ENCODE results near the gene PKN2.
"Not testable (repeated sequence)": the region's sequence is repeated elsewhere in the genome, so short reads cannot be mapped to it uniquely, and the experiment has no call there.

The PKN2 gene

GRCh38 chr1:88877382-88877825, 193.3 kb downstream of the PKN2 start:
- H3K27ac Mint-ChIP-seq = no peak overlapping the region
- DNase-seq (ENCODE audit: low spot score in 2 of 2) (no peak), ATAC-seq (ENCODE audit: low read depth) (peak; percentile 43)
- no peaks in the 10 kb centered on the region for H3K9me3 Mint-ChIP-seq
- H3K4me3 Mint-ChIP-seq = no peak overlapping the region
- H3K4me1 Mint-ChIP-seq = peaks cover 22% of the 10 kb centered on the region
- H3K27me3 Mint-ChIP-seq = no peaks in the 10 kb centered on the region
- peaks cover 11% of the 10 kb centered on the region for H3K36me3 Mint-ChIP-seq

- no peaks in the 10 kb centered on the region for H3K9me3 Mint-ChIP-seq
- H3K27ac Mint-ChIP-seq = no peak overlapping the region
- DNase-seq (ENCODE audit: low spot score in 2 of 2) = no peak
- H3K27me3 Mint-ChIP-seq = no peaks in the 10 kb centered on the region
- peak; percentile 29 for ATAC-seq (ENCODE audit: low read depth)
- peaks cover 25% of the 10 kb centered on the region for H3K4me1 Mint-ChIP-seq
- no peak overlapping the region for H3K4me3 Mint-ChIP-seq
- peaks cover 10% of the 10 kb centered on the region for H3K36me3 Mint-ChIP-seq
Measured at GRCh38 chr1:88877911-88878310, 193.8 kb downstream of the PKN2 start.

- Mint-ChIP-seq H3K27me3 (no peaks in the 10 kb centered on the region), H3K4me3 (no peak overlapping the region), H3K36me3 (peaks cover 7% of the 10 kb centered on the region), H3K4me1 (peaks cover 22% of the 10 kb centered on the region), H3K27ac (peak overlapping the region; percentile 42), H3K9me3 (no peaks in the 10 kb centered on the region)
- DNase-seq (ENCODE audit: low spot score in 2 of 2) (no peak), ATAC-seq (ENCODE audit: low read depth) (no peak)
Measured at GRCh38 chr1:88878731-88879130, 194.7 kb downstream of the PKN2 start.

- DNase-seq (ENCODE audit: low spot score in 2 of 2); H3K9me3 Mint-ChIP-seq; H3K27me3 Mint-ChIP-seq; H3K4me3 Mint-ChIP-seq; H3K36me3 Mint-ChIP-seq; ATAC-seq (ENCODE audit: low read depth): not testable (repeated sequence)
- Mint-ChIP-seq H3K4me1 (peaks cover 14% of the 10 kb centered on the region), H3K27ac (peak overlapping the region; percentile 41)
Measured at GRCh38 chr1:88880717-88881116, 196.6 kb downstream of the PKN2 start.

GRCh38 chr1:88883156-88883555, 199.1 kb downstream of the PKN2 start:
- DNase-seq (ENCODE audit: low spot score in 2 of 2) = no peak
- Mint-ChIP-seq H3K4me3 (no peak overlapping the region), H3K36me3 (peaks cover 13% of the 10 kb centered on the region), H3K27ac (no peak overlapping the region), H3K9me3 (no peaks in the 10 kb centered on the region), H3K4me1 (peaks cover 12% of the 10 kb centered on the region), H3K27me3 (no peaks in the 10 kb centered on the region)
- ATAC-seq (ENCODE audit: low read depth) = no peak
